GM21367 (cell line): Measurements from ENCODE around the gene ONECUT3.

Experiments used
- ATAC-seq: cut with Tn5 transposase; IDR thresholded peaks from one replicate; pipeline ENCODE4 v1.9.1; 2021; ENCODE audit not compliant: unreplicated experiment

Gene ONECUT3

DNA sequence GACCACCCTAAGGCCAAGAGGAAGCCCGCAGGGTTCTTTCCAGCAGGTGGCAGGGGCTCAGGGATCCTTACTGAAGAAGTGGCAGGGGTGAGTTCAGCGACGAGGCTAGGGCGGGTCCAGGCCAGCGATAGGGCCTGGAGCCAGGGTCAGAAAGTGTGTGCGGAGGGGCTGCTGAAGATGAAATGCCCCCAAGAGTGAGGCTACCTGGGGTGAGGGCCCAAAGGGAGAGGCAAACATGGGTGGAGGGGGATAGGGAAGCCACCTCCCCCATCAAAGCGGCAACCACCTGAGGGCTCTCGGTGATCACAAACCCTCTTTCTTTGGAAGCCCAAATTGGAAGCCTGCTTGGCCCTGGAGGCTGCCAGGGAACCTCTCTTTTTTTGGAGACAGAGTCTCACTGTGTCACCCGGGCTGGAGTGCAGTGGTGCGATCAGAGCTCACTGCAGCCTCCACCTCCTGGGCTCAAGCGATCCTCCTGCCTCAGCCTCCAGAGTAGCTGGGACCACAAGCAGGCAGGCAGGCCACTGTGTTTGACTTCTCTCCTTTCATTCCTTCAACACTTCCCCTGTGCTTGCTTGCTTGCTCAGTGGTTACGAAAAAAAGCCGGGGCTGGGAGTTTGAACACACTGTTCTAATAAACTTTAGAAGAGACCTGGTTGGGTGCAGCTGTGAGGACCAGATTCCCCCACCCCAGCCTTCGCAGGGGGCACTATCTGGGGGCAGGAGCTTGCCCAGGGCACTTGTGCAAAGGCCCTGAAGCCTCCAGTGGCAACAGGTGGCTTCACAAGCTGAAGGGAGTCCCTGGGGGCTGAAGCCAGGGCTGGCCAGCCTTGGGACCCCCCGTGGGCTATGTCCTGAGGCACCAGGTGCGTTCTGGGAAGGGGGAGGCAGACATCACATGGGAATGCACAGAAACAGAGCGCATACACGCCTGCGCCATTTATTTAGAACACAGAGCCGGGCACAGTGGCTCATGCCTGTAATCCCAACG lies 60.2 kb downstream of the ONECUT3 start:
- ATAC-seq = no peak

DNA sequence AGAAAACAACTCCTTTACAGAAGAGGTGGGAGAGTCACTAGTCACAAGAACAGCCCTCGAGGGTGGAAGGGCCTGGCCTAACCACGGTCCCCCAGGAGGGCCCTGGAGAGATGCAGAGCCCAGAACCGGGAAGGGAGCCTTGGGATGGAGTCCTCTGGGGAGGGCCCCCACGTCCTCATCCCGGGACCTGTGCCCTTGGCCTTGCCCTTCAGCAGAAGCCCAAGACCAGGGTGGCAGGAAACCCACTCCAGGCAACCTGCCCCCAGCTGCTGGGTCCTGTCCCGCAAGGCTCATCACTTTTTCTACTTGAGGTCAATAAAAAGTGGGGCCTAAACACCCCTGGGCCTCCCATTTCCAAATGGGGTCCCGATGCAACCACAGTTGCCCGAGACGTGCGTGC lies 61.1 kb downstream of the ONECUT3 start:
- ATAC-seq = no peak

DNA sequence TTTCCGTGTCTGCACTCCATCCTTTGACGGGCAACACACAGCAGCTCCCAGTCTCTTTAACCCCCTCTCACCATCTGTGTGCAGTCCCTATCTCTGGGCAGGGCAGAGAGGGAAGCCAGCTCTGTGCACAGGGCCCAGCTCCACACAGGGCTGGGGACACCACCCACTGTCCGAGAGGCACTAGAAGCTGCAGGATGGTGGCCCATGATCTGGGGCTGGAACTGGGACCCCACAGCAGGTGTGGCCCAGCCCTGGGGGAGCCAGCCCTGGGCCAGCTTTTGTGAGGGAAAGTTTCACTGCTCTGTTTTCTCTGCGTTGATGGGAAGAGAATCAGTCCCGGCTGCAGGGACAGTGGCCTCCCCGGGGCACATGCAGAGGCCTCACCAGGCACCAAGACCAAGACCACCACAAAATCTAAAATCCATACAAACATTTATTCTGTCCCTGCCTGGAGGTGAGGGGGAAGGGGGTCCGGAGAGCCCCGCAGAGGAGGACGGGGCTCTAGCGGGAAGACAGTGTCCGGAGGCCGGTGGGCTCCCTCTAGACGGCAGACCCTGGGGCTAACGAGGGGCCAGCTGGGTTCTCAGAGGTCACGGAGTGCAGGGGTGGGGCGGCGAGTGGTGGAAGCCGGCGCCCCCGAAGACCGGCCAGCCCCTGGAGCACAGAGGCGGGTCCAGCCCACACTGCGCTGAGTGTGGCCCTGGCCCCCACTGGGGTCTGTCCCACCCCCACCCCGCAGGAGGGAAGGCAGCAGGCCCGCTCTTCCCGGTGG lies 61.7 kb downstream of the ONECUT3 start:
- ATAC-seq = no peak

DNA sequence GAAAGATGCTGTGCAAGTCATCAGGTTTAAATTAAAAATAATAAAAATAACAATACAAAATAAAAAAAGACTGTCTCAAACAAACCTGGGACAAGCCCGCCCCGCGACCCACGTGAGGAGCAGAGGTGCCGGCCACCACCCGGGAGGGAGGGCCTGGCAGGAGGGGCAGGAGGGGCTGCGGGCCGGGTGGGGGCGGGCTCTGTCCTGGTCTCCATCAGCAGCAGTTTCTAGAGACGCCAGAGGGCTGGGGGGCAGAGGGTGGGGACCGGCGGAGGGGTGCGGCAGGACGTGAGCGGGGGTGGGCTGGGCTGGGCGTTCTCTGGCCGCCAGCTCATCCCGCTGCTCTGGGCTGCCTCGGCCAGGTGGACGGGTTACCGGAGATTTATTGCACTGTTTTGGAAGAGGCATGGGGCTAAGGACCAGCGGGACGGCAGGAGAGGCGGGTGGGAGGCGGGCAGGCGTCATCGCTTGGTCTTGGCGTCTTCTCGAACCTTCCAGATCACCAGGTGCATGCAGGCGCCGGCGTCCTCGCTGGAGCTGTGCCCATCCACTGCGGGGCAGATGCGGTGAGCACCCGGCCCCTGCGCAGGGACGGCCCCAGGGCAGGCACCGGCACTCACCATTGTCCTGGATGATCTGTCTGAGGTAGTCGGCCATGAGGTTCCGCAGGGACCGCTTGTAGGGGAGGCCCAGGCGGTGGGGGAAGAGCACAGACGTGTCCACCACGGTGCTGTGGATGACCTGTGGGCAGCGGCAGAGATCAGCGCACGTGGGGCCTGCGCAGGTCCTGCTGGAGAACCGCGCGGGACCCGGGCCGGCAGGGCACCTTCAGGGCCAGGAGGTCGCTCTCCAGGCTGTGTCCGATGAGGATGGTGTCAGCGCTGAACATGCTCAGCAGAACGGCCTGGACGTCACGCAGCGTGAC lies 62.6 kb downstream of the ONECUT3 start:
- ATAC-seq = no peak

DNA sequence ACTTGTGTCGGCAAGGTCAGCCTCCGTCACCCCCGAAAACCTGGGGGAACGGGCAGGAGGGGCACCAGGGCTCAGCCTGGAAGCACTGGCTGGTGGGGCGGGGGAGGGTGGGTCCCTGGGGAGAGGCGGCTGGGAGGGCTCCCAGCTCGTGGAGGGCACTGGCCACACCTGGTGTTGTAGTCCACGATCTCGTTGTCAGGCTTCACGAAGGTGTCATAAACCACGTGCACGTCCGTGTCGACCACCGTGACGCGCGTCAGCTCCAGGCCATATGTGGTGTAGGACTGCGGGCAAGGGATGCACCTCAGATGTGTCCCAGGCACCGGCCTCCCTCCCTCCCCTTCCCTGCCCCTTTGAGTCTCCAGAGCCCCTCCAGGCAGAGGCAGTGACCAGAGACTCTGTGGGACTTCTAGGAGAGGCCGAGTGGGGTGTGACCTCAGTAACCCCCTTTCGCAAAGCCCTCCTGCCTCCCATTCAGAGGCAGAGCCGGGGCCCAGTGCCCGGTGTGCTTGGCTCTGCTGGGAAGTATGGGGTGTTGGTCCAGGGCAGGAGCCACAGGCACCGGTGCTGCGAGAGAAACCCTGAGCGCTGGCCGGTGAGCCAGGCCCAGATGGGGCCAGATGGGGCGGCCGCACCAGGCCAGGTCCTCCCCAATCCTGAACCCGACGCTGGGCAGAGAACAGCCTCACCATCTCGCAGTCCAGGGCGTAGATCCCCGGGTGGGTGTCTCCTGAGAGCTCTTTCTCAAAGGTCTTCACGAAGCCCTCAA lies 63.4 kb downstream of the ONECUT3 start:
- no peak for ATAC-seq

DNA sequence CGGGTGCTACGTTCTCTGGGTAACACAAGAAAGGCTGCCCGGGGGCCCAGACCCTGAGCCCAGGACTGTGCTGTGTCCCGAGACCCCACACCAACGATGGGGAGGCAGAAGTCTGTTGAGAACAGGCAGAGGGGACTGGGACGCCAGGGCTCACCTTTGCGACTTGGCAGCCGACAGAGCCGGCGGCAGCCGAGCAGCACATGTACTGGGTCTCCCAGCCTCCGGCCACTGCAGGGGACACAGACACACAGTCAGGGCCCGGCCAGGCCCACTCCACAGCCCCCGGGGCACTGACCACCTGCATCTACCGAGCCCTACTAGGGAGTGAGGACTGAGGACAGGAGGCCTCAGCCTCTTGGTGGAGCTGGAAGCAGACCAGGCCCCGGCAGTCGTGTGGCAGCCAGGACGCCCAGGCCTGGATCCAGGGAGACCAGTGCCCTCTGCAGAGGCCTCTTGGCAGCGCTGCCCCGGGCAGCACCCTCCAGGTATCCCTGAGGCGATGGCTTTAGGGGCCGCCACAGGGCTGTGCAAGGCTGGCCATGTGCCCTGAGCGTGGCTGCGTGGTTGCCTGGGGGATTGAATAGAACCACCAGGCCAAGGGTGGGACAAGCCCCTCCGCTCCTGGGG lies 64.4 kb downstream of the ONECUT3 start:
- no peak for ATAC-seq

DNA sequence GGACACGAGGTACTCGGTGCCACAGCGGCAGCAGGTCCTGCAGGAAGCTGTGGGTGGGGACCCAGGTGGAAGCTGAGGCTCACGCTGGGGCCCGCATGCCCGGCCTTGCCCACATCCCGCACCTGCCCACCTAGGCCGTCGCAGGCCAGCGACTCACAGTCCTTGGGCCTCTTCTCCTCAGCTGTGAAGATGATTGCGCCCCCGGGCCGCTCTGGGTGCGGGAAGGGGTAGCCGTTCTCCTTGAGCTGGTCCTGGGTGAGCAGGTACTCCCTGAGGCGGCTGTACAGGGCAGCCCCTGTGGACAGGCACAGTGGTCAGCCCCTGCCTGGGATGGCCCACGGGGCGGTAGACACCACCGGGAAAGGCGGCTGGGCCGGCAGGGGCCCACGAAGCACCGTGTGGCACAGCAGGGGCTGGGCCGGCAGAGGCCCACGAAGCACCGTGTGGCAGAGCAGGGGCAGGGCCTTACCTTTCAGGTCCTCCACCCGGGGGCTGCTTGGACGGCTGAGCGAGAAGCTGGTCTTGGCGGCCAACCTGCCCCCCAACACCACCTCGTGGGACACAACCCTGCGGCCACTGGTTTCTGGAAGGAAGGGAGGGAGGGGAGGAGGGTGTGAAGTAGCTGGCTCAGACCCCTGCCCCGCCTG lies 65.4 kb downstream of the ONECUT3 start:
- no peak for ATAC-seq

DNA sequence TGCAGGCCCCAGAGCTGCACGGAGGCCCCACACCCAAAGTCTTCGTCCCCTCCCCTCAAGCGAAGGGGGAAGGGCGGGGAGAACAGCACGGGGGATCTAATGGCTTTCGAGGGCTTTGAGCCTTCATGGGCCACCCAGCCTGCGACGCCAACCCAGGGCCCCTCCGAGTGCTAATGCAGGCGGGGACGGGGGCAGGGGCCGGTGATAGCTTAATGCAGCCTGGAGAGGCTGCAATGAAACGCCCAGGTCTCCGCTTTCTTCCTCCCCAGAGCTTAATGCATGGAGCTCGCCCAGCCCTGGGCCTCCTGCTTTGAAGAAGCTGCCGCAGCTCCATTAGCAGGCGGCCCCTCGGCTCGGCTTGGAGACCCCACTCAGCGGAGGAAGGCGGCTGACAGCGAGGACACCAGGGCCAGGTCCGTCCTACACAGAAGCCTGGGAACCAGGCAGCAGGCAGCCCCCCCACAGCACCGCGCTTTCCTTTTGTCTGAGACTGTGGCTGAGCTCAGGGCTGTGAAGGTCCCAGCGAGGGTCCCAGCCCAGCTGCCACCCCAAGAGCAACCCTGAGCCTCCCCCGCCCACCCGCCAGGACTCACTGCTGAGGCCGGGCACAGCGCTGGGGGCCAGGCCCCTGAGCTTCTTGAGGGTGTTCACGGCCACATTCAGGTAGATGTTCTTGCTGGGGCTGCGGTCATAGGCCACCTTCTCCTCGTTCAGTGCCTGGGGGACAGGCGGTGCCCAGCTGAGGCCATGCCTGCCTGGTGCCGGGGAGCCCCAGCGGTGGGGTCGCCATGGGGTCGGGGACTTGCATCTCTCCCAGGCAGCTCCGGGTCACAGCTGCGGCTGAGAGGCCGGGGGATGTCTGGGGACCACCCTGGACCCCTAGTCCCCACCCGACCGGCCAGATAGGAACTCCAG lies 66.3 kb downstream of the ONECUT3 start:
- no peak for ATAC-seq

DNA sequence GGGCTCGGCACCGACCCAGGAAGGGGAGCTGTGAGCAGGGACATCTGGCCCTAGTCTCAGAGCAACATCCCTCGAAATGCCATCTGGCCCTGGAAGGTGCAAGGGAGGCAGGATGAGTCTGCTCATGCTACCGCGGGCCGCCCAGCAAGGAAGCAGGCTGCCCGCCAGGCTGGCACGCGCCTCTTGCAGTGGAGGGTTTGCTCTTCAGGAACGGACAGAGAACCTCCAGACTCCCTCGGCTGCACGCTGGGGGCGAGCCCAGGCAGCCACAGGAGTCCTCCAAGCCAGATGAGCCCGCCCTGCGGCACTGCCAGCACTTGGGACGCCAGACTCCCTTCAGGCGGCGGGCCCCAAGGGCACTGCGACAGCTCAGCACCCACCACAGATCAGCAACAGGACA lies 68.9 kb downstream of the ONECUT3 start:
- ATAC-seq = no peak

DNA sequence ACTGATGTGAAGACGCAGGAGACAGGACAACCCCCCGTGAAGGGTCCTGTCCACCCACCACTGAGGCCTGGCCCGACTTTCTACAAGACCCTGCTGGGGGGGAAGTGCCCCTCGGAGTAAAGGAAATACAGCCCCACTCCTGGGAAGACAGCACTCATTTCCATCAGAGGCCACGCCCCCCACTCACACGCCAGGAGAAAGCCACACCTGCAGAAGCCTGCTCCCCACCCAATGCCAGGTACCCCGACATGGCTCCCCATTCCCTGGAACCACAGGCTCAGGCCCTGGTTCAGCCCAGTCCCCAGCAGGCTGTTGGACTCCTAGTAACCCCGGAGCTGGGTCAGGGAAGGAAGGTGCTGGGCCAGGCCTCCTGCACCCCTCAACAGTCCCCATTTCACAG lies 69.7 kb downstream of the ONECUT3 start:
- no peak for ATAC-seq

DNA sequence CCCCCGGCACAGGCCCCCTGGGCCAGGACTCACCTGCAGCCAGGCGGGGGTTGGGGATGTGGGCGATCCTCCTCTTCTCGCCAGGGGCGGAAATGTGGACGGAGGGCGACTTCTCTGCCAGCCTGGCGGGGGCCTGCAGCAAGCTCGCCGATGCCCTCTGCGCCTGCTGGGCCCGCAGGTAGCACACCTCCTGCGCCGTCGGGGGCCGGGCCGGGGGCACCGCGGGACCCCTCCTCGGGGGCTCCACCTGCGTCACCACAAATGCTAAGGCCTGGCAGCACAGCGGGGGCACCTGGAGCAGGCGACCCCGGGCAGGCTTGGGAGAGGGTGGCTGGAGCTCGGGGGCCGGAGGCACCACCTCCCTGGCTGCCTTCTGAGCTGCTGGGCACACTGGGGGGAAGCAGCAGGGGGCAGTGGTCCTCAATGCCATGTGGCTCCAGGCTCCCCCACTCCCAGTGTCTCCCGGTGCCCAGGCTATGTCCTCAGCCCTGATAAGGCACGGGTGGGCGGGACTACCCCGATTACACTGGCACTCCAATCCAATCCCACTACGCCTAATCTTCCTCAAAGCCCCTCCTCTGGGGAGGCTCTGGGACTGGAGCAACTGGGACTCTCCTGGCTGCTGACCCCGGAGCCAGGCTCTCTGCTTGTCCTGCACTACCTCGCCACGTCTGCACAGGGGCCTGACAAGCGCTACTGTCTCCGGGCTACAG lies 70.4 kb downstream of the ONECUT3 start:
- no peak for ATAC-seq

DNA sequence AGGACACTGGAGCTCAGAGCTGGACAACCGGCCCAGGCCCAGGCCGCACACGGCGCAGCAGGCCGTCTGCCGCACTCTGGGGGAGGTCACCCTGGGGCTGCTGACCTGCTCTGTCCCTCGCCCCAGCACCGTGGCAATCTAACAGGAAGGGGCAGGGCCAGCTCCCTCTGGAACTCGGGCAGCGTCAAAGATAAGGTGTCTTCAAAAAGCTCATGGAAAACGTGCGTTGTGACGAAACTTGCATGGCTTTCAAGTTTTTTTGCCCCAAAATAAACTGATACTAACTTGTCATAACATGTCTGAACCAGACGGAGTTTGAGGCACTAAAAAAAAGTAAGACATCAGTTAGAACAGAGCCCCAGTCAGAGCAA lies 70.9 kb downstream of the ONECUT3 start:
- no peak for ATAC-seq

DNA sequence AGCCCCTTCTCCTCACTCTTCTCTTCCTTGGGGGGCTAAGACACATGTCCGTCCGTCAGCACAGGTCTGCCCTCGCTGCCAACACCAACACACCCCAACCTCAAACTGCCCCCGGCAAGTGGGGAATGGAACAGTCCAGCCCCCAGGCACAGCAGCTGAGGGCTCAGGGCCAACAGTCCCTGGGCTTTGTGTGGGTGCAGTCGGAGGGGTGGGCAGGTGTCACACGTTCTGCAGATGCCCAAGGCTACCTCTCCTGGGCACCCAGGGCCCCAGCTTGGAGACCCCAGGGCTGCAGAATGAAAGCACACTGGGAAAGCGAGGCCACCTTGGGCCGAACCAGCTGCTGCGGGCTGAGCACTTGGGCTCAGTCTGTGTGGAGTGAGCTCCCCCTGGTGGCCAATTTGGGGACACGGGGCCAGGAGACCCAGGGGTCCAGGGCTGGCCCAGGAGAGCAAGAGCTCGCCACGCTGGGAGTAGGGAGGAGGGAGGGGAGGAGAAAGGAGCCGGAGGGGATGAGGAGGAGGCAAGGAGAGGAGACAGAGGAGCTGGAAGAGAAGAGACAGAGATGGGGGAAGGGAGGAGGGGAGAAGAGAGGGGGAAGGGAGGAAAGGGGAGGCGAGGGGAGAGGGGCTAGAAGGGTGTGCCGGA lies 72.7 kb downstream of the ONECUT3 start:
- no peak for ATAC-seq

DNA sequence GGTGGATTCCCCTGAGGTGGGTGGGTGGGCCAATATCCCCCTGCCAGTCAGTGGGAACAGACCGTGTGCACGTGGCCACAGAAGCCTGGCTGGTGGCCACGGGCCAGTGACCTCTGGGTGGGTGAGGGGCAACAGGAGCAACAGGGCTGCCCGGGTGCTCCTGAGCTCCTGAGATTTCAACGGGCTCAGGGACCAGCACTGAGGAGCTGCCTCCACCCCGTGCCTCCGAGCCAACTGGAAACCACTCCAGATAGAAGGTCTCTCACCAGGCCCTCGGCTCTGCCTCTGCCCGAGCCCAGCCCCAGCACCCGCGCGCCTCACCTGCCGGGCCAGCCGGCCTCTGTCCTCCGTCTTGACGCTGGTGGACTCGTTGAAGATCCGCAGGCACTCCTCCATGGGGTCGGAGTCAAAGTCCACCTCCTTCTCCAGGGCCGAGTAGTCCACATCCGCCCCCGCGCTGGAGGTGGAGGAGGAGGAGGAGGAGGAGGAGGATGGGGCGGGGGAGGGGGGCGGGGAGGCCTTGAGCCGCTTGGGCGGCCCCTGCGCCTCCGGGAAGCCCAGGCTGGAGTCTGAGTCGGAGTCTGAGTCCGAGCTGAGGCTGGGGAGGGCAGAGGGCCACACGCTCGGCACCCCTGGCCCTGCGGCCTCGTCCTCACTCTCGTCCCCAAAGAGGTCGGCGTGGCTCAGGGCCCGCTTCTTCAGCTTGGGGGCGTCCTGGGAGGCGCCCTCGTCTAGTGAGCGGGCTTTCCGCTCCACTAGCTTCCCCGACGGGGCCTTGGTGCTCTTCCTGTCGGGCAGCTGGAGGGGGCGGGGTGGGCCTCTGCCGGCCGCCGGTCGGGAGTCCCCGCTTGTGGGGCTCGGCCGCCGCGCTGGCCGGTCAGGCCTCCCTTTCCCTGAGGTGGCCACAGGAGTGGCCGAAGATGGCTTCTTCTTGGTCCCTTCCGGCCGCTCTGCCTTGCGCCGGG lies 73.5 kb downstream of the ONECUT3 start:
- no peak for ATAC-seq

DNA sequence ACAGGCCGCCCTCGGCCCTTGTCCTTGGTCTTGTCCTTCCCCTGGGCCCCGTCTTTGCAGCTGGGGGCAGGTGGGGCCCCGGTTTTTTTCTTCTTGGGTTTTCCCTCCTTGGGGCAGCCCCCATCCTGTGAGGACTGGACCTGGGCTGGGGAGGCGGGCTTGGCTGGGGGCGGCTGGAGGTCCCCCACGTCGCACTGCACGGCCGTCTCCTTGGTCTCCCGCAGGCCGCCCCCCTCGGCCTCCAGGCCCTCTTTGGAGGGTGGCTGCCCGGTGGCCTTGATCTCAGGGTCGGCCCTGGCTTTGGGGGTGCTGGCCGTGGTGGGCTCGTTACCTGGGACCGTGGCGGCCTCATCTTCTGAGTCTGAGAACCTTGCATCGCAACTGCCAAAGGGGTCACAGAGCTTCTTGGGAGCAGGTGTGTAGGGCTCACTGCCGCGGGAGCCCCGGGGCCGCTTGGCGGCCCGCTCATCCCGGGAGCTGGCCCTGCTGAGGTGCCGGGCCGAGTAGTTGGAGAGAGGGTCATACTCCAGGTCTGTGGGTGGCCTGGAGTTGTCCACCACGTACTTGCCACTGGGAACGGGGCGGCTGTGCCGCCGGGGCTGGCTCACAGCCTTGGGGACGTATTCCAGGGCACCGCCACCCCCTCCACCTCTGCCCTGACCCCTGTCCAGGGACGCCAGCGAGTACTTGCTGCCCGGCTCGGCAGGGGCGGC lies 74.4 kb downstream of the ONECUT3 start:
- ATAC-seq = no peak
